Neural cell (in vitro differentiated cells): ENCODE data around the gene STX12.

ENCODE experiments used
- EZH2 ChIP-seq: fragments of 200-600, 300-800 bp; shearing (Covaris generic), sonication (generic); IDR thresholded peaks from 2 replicates; pipeline ENCODE4 v1.6.1; 2014; ENCODE audit warnings: antibody characterized with exemption, low read length, borderline replicate concordance, mild to moderate bottlenecking; ENCODE audit not compliant: insufficient read depth, poor library complexity, severe bottlenecking
- MXI1 ChIP-seq: fragments of 450-650 bp; conservative IDR thresholded peaks from 2 replicates; pipeline ENCODE4 v1.6.1; 2014; ENCODE audit warnings: antibody characterized with exemption, mild to moderate bottlenecking; ENCODE audit not compliant: poor library complexity, severe bottlenecking
- POLR2AphosphoS5 ChIP-seq: IDR thresholded peaks from 2 replicates; pipeline ENCODE4 v1.6.1; 2012
- TAF1 ChIP-seq: IDR thresholded peaks from 2 replicates; pipeline ENCODE4 v1.6.1; 2012; ENCODE audit warnings: low read depth
- TF ChIP-seq, protein P1 (sequence below): fragments of 450-650 bp; IDR thresholded peaks from 2 replicates; pipeline ENCODE4 v1.5.1; 2014; ENCODE audit warnings: antibody characterized with exemption, mild to moderate bottlenecking, moderate library complexity; ENCODE audit not compliant: poor library complexity, severe bottlenecking

DNA sequence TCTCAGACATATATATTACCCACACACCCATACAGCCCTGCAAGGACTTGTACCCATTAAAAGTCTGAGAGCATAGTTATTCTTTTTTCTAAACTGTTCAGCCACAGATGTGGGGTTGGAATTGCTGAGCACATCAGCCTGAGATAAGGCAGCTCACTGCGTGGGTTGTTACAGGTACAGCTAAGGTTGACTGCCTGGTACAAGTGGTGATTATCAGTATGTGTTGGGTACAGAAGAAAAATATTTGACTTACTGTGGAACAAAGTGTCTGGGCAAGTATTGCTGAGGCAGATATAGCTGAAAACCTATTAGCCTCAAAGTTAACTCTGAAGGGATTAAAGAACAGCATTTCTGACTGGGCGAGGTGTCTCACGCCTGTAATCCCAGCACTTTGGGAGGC lies 5.0 kb downstream of the STX12 start:
- TF ChIP-seq, protein P1, sequence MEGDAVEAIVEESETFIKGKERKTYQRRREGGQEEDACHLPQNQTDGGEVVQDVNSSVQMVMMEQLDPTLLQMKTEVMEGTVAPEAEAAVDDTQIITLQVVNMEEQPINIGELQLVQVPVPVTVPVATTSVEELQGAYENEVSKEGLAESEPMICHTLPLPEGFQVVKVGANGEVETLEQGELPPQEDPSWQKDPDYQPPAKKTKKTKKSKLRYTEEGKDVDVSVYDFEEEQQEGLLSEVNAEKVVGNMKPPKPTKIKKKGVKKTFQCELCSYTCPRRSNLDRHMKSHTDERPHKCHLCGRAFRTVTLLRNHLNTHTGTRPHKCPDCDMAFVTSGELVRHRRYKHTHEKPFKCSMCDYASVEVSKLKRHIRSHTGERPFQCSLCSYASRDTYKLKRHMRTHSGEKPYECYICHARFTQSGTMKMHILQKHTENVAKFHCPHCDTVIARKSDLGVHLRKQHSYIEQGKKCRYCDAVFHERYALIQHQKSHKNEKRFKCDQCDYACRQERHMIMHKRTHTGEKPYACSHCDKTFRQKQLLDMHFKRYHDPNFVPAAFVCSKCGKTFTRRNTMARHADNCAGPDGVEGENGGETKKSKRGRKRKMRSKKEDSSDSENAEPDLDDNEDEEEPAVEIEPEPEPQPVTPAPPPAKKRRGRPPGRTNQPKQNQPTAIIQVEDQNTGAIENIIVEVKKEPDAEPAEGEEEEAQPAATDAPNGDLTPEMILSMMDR = no peak
- TF ChIP-seq MXI1 (no peak), TAF1 (no peak), POLR2AphosphoS5 (no peak), EZH2 (no peak)
